Calu3 (cell line): ENCODE results near the gene CNPY1. TPM values are rescaled to one million over a fixed set of nuclear protein-coding genes. Genes with fewer than 3 reads are reported as not detected.

Source experiments
- BruUV-seq: library from RNA; stranded (reverse); fragments of 400-500 nt; replicated peaks from 2 replicates; lab custom pipeline; 2021; lab: Mats Ljungman, UMichigan
- CTCF ChIA-PET: fragments of 300-600 bp; sonication (Branson Sonifier 250); formaldehyde crosslinking; loops from one replicate; lab custom pipeline; 2022; ENCODE audit warnings: antibody characterized with exemption; lab: Charles Lee
- DNase-seq: peaks from one replicate; pipeline ENCODE4 v3.0.0; 2022
- H3K27ac Mint-ChIP-seq: one replicate; pipeline ENCODE4 v1.8.0; 2022; ENCODE audit warnings: mixed read lengths; ENCODE audit not compliant: unreplicated experiment
- H3K27me3 Mint-ChIP-seq: one replicate; pipeline ENCODE4 v1.8.0; 2022; ENCODE audit warnings: mixed read lengths; ENCODE audit not compliant: unreplicated experiment
- H3K36me3 Mint-ChIP-seq: one replicate; pipeline ENCODE4 v1.8.0; 2022; ENCODE audit warnings: mild to moderate bottlenecking, moderate library complexity, mixed read lengths; ENCODE audit not compliant: insufficient read depth, unreplicated experiment
- H3K4me1 Mint-ChIP-seq: one replicate; pipeline ENCODE4 v1.8.0; 2022; ENCODE audit warnings: mild to moderate bottlenecking, low read depth, mixed read lengths; ENCODE audit not compliant: unreplicated experiment
- H3K4me3 Mint-ChIP-seq: one replicate; pipeline ENCODE4 v1.8.0; 2022; ENCODE audit warnings: mild to moderate bottlenecking, low read depth, moderate library complexity, mixed read lengths; ENCODE audit not compliant: unreplicated experiment
- H3K9me3 Mint-ChIP-seq: one replicate; pipeline ENCODE4 v1.8.0; 2022; ENCODE audit warnings: low read depth, mixed read lengths; ENCODE audit not compliant: unreplicated experiment
- CTCF ChIP-seq: fragments of 200-600 bp; IDR thresholded peaks from one replicate; pipeline ENCODE4 v1.8.0; 2022; ENCODE audit warnings: antibody characterized with exemption; ENCODE audit not compliant: unreplicated experiment
- intact Hi-C: fragments of 100-400 bp; cut with micrococcal nuclease; formaldehyde crosslinking; loops from one replicate; pipeline ENCODE4 v1.10.0; 2022; ENCODE audit not compliant: unreplicated experiment
- total RNA-seq: library from RNA; stranded (reverse); gene quantifications from 2 replicates; pipeline ENCODE4 v1.2.3, GENCODE V29; 2022

The CNPY1 gene
- total RNA-seq, 1 experiment from 2014 or later = not detected

DNA sequence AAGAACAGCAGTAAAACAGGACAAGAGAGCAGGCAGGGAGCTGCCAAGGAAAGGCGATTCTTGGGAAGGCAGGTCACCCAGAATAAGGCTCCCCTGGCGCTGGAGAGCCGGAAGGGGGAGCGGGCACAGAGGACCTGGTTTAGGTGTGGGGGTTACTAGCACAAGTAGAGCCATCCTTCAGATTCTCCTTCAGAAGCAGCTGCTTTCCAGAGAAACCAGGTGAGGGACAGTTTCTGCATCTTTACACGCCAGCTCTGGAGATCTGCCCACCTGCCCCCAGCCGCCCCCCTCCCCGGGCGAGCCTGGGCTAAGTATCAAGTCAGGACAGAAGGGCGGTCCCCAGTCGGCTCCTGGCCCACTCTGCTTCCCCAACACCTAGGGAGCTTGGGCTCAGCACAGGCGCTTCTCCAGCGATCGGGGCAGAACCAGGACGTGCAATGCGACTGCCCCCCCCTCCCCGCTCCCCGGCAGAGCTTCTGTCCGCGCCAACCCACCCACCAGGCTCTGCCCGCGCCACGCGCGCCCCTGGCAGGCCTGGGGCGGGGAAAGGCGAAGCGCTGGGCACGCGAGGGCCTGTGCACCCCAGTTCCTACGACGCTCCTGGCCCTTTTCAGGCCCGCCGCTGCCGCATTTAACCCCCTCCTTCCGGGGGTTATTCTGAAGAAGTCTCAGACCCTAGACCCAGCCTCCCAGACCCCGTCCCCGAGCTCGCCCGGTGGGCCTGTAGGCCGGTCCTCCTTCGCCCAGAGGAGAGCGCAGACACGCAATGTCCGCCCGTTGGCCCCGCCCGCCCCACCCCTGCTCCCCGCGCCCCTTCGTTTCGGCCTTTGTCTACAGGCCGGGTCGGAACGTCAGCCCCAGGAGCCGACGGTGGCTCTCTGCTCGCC, 92.8 kb downstream of the CNPY1 start:
- TF ChIP-seq CTCF = no peak
- no TSS peak for BruUV-seq
- Mint-ChIP-seq H3K27ac (no peak overlapping the region), H3K9me3 (no peaks in the 10 kb centered on the region), H3K27me3 (peaks cover 89% of the 10 kb centered on the region), H3K36me3 (peaks cover 25% of the 10 kb centered on the region), H3K4me3 (no peak overlapping the region), H3K4me1 (peaks cover 8% of the 10 kb centered on the region)
- no peak for DNase-seq
- CTCF ChIA-PET = interaction anchor here (0.6 kb wide), 2 partner anchors 139 to 190 kb away, joined by 6 to 13 read pairs; no protein-coding TSS in a partner anchor
- intact Hi-C loops = no loop called here

GRCh38 chr7:155452505-155453295, 93.7 kb downstream of the CNPY1 start:
- Mint-ChIP-seq H3K27ac (no peak overlapping the region), H3K36me3 (peaks cover 18% of the 10 kb centered on the region), H3K27me3 (peaks cover 97% of the 10 kb centered on the region), H3K4me3 (no peak overlapping the region), H3K4me1 (peaks cover 14% of the 10 kb centered on the region), H3K9me3 (no peaks in the 10 kb centered on the region)
- no peak for DNase-seq
- TF ChIP-seq CTCF = no peak
- BruUV-seq = no TSS peak
- CTCF ChIA-PET = interaction anchor here (0.6 kb wide), 2 partner anchors 140 to 191 kb away, joined by 6 to 13 read pairs; no protein-coding TSS in a partner anchor
- intact Hi-C loops = no loop called here

GRCh38 chr7:155451840-155452239, 94.5 kb downstream of the CNPY1 start:
- intact Hi-C loops = no loop called here
- no peaks in the 10 kb centered on the region for H3K9me3 Mint-ChIP-seq
- H3K4me3 Mint-ChIP-seq = no peak overlapping the region
- TF ChIP-seq CTCF = no peak
- peaks cover 15% of the 10 kb centered on the region for H3K4me1 Mint-ChIP-seq
- BruUV-seq = no TSS peak
- H3K27ac Mint-ChIP-seq = no peak overlapping the region
- DNase-seq = no peak
- H3K27me3 Mint-ChIP-seq = peaks cover 100% of the 10 kb centered on the region
- CTCF ChIA-PET = no interaction called here
- H3K36me3 Mint-ChIP-seq = peaks cover 10% of the 10 kb centered on the region

Other genes with a start within 250 kb of the CNPY1 start
- 60.0 and 71.3 TPM in 2 replicates for gene INSIG1, start 248.7 kb downstream of the CNPY1 start, total RNA-seq
- gene EN2, start 88.4 kb downstream of the CNPY1 start, total RNA-seq = 3.2 TPM in 2 replicates
- 82.9 and 85.3 TPM in 2 replicates for gene RBM33, start 98.1 kb upstream of the CNPY1 start, total RNA-seq